Stomach smooth muscle (tissue), 2 donors: Measurements from ENCODE around the gene CAMKK1.

ENCODE experiments used
- H3K27ac ChIP-seq: one replicate; pipeline ENCODE4 v1.7.0; 2013; ENCODE audit warnings: mild to moderate bottlenecking, low read length, inconsistent platforms
- H3K27me3 ChIP-seq, 2 donors: one replicate each; pipeline ENCODE4 v1.7.0; 2013; ENCODE audit warnings: low read length in 2 of 2; ENCODE audit not compliant: insufficient read depth in 2 of 2, control insufficient read depth in 1 of 2
- H3K36me3 ChIP-seq, 2 donors: one replicate each; pipeline ENCODE4 v1.7.0; 2013; ENCODE audit warnings: low read length in 2 of 2; ENCODE audit not compliant: control insufficient read depth in 2 of 2, insufficient read depth in 2 of 2
- H3K4me1 ChIP-seq: one replicate; pipeline ENCODE4 v1.7.0; 2013; ENCODE audit warnings: low read length; ENCODE audit not compliant: control insufficient read depth, insufficient read depth
- H3K4me3 ChIP-seq, 2 donors: one replicate each; pipeline ENCODE4 v1.7.0; 2013; ENCODE audit warnings: low read length in 2 of 2
- H3K9ac ChIP-seq, 2 donors: one replicate each; pipeline ENCODE4 v1.7.0; 2013; ENCODE audit warnings: low read length in 2 of 2, mild to moderate bottlenecking in 1 of 2
- H3K9me3 ChIP-seq, 2 donors: one replicate each; pipeline ENCODE4 v1.7.0; 2013; ENCODE audit warnings: low read length in 2 of 2; ENCODE audit not compliant: control insufficient read depth in 2 of 2
- donor health status: healthy.
- donor health status: Pancreatic carcinoma.

Gene CAMKK1

GRCh38 chr17:3916825-3917224 is 24.0 kb upstream of the CAMKK1 start:
- H3K27me3 ChIP-seq: no peaks in the 10 kb centered on the region
- peaks cover 14% of the 10 kb centered on the region for H3K4me1 ChIP-seq
- H3K4me3 ChIP-seq: no peak overlapping the region

GRCh38 chr17:3915995-3916696 is 23.3 kb upstream of the CAMKK1 start, which contains the start of gene P2RX1:
TSS of gene P2RX1 (minus strand) at chr17:3916465. CDS start at chr17:3916225, 240 bp downstream.
- H3K27ac ChIP-seq: no peak within 1 kb of the TSS

More at GRCh38 chr17:3916825-3917224, 24.0 kb upstream of the CAMKK1 start:
- no peaks in the 10 kb centered on the region for H3K36me3 ChIP-seq
- H3K9me3 ChIP-seq: no peaks in the 10 kb centered on the region
- H3K27ac ChIP-seq: no peak overlapping the region
- no peak overlapping the region for H3K9ac ChIP-seq

GRCh38 chr17:3915581-3915994 is 22.7 kb upstream of the CAMKK1 start:
- peaks cover 14% of the 10 kb centered on the region for H3K4me1 ChIP-seq
- H3K4me3 ChIP-seq: no peak overlapping the region
- no peaks in the 10 kb centered on the region for H3K27me3 ChIP-seq
- no peaks in the 10 kb centered on the region for H3K9me3 ChIP-seq
- no peak overlapping the region for H3K9ac ChIP-seq
- H3K36me3 ChIP-seq: no peaks in the 10 kb centered on the region
- no peak overlapping the region for H3K27ac ChIP-seq

More at GRCh38 chr17:3915995-3916696, 23.3 kb upstream of the CAMKK1 start, which contains the start of gene P2RX1:
- H3K27me3 ChIP-seq: no peaks in the 10 kb centered on the region
- H3K4me3 ChIP-seq: no peak within 1 kb of the TSS
- peaks cover 14% of the 10 kb centered on the region for H3K4me1 ChIP-seq
- no peaks in the 10 kb centered on the region for H3K9me3 ChIP-seq
- no peaks in the 10 kb centered on the region for H3K36me3 ChIP-seq
- H3K9ac ChIP-seq: no peak within 1 kb of the TSS

- Histone ChIP-seq H3K27ac (no peak overlapping the region), H3K4me1 (peaks cover 14% of the 10 kb centered on the region), H3K9me3 (no peaks in the 10 kb centered on the region), H3K4me3 (no peak overlapping the region), H3K9ac (no peak overlapping the region), H3K27me3 (no peaks in the 10 kb centered on the region), H3K36me3 (no peaks in the 10 kb centered on the region)
Measured at GRCh38 chr17:3914312-3914670, 21.4 kb upstream of the CAMKK1 start.

GRCh38 chr17:3913531-3914311 is 20.9 kb upstream of the CAMKK1 start:
- H3K9ac ChIP-seq: no peak overlapping the region
- H3K27me3 ChIP-seq: no peaks in the 10 kb centered on the region
- H3K27ac ChIP-seq: no peak overlapping the region
- H3K36me3 ChIP-seq: no peaks in the 10 kb centered on the region
- peaks cover 12% of the 10 kb centered on the region for H3K4me1 ChIP-seq
- no peaks in the 10 kb centered on the region for H3K9me3 ChIP-seq
- H3K4me3 ChIP-seq: peak overlapping the region in 1 of 2 donors; percentile 8

GRCh38 chr17:3912827-3913226 is 20.0 kb upstream of the CAMKK1 start:
- Histone ChIP-seq H3K9ac (no peak overlapping the region), H3K36me3 (no peaks in the 10 kb centered on the region), H3K4me1 (peaks cover 12% of the 10 kb centered on the region), H3K27ac (no peak overlapping the region), H3K4me3 (no peak overlapping the region), H3K9me3 (no peaks in the 10 kb centered on the region), H3K27me3 (no peaks in the 10 kb centered on the region)

GRCh38 chr17:3911271-3912053 is 18.6 kb upstream of the CAMKK1 start:
- no peak overlapping the region for H3K4me3 ChIP-seq
- H3K9ac ChIP-seq: no peak overlapping the region
- no peak overlapping the region for H3K27ac ChIP-seq
- peaks cover 10% of the 10 kb centered on the region for H3K4me1 ChIP-seq
- no peaks in the 10 kb centered on the region for H3K36me3 ChIP-seq
- H3K9me3 ChIP-seq: no peaks in the 10 kb centered on the region
- no peaks in the 10 kb centered on the region for H3K27me3 ChIP-seq

- H3K9ac ChIP-seq: no peak overlapping the region
- no peak overlapping the region for H3K27ac ChIP-seq
- no peaks in the 10 kb centered on the region for H3K27me3 ChIP-seq
- H3K9me3 ChIP-seq: no peaks in the 10 kb centered on the region
- no peaks in the 10 kb centered on the region for H3K36me3 ChIP-seq
- no peak overlapping the region for H3K4me3 ChIP-seq
- H3K4me1 ChIP-seq: peaks cover 10% of the 10 kb centered on the region
Measured at GRCh38 chr17:3910420-3911270, 17.8 kb upstream of the CAMKK1 start.

GRCh38 chr17:3909257-3909656 is 16.4 kb upstream of the CAMKK1 start:
- Histone ChIP-seq H3K27me3 (no peaks in the 10 kb centered on the region), H3K27ac (no peak overlapping the region), H3K4me3 (no peak overlapping the region), H3K9ac (no peak overlapping the region), H3K36me3 (no peaks in the 10 kb centered on the region), H3K9me3 (no peaks in the 10 kb centered on the region), H3K4me1 (peaks cover 9% of the 10 kb centered on the region)
